Measurements from ENCODE around the gene PDLIM5. TPM values are rescaled to one million over a fixed set of nuclear protein-coding genes. Genes with fewer than 3 reads are reported as not detected.
"Not testable (repeated sequence)": the region's sequence is repeated elsewhere in the genome, so short reads cannot be mapped to it uniquely, and the experiment has no call there.

The PDLIM5 gene
- total RNA-seq, 2 donors from 2014 or later: 17.6 to 21.4 TPM

GRCh38 chr4:94475050-94475449 is 23.3 kb downstream of the PDLIM5 start:
- ATAC-seq (replicated peaks in 1 of 2): no peak
- no peak overlapping the region for H3K27ac Mint-ChIP-seq
- no peak for DNase-seq
- peaks cover 2 to 3% of the 10 kb centered on the region in 2 donors for H3K36me3 Mint-ChIP-seq (ENCODE audit: insufficient read depth in 2 of 2)
- H3K9me3 Mint-ChIP-seq: peaks cover 0 to 2% of the 10 kb centered on the region in 2 donors
- H3K27me3 Mint-ChIP-seq (ENCODE audit: low read depth): no peaks in the 10 kb centered on the region
- no peaks in the 10 kb centered on the region for H3K4me1 Mint-ChIP-seq (ENCODE audit: low read depth)
- H3K4me3 Mint-ChIP-seq: no peak overlapping the region

- Mint-ChIP-seq H3K27ac (no peak overlapping the region), H3K9me3 (peaks cover 0 to under 1% of the 10 kb centered on the region in 2 donors), H3K4me3 (no peak overlapping the region), H3K27me3 (ENCODE audit: low read depth) (no peaks in the 10 kb centered on the region), H3K4me1 (ENCODE audit: low read depth) (no peaks in the 10 kb centered on the region), H3K36me3 (ENCODE audit: insufficient read depth in 2 of 2) (peaks cover 0 to under 1% of the 10 kb centered on the region in 2 donors)
- ATAC-seq (replicated peaks in 1 of 2) (no peak), DNase-seq (no peak)
Observed at GRCh38 chr4:94475794-94476193, 24.1 kb downstream of the PDLIM5 start.

GRCh38 chr4:94477227-94477626 is 25.5 kb downstream of the PDLIM5 start:
- H3K4me3 Mint-ChIP-seq: no peak overlapping the region
- no peaks in the 10 kb centered on the region for H3K27me3 Mint-ChIP-seq (ENCODE audit: low read depth)
- H3K9me3 Mint-ChIP-seq: no peaks in the 10 kb centered on the region
- H3K4me1 Mint-ChIP-seq (ENCODE audit: low read depth): no peaks in the 10 kb centered on the region
- DNase-seq: no peak
- H3K27ac Mint-ChIP-seq: no peak overlapping the region
- ATAC-seq (replicated peaks in 1 of 2): no peak
- H3K36me3 Mint-ChIP-seq (ENCODE audit: insufficient read depth in 2 of 2): no peaks in the 10 kb centered on the region

GRCh38 chr4:94478805-94479204 is 27.1 kb downstream of the PDLIM5 start:
- not testable (repeated sequence) for ATAC-seq (replicated peaks in 1 of 2); H3K36me3 Mint-ChIP-seq (ENCODE audit: insufficient read depth in 2 of 2); H3K27ac Mint-ChIP-seq; H3K4me3 Mint-ChIP-seq; H3K27me3 Mint-ChIP-seq (ENCODE audit: low read depth); H3K9me3 Mint-ChIP-seq; DNase-seq; H3K4me1 Mint-ChIP-seq (ENCODE audit: low read depth)

GRCh38 chr4:94479358-94480141 is 27.8 kb downstream of the PDLIM5 start:
- no peak for ATAC-seq (replicated peaks in 1 of 2)
- Mint-ChIP-seq H3K9me3 (no peaks in the 10 kb centered on the region), H3K4me1 (ENCODE audit: low read depth) (peaks cover 2% of the 10 kb centered on the region), H3K27me3 (ENCODE audit: low read depth) (no peaks in the 10 kb centered on the region), H3K4me3 (no peak overlapping the region), H3K27ac (no peak overlapping the region), H3K36me3 (ENCODE audit: insufficient read depth in 2 of 2) (no peaks in the 10 kb centered on the region)
- DNase-seq: no peak

GRCh38 chr4:94480362-94480951 is 28.7 kb downstream of the PDLIM5 start:
- DNase-seq (no peak), ATAC-seq (replicated peaks in 1 of 2) (no peak)
- H3K4me1 Mint-ChIP-seq (ENCODE audit: low read depth): peaks cover 6% of the 10 kb centered on the region
- H3K9me3 Mint-ChIP-seq: no peaks in the 10 kb centered on the region
- no peaks in the 10 kb centered on the region for H3K36me3 Mint-ChIP-seq (ENCODE audit: insufficient read depth in 2 of 2)
- H3K4me3 Mint-ChIP-seq: no peak overlapping the region
- no peaks in the 10 kb centered on the region for H3K27me3 Mint-ChIP-seq (ENCODE audit: low read depth)
- H3K27ac Mint-ChIP-seq: no peak overlapping the region

- H3K36me3 Mint-ChIP-seq (ENCODE audit: insufficient read depth in 2 of 2): no peaks in the 10 kb centered on the region
- H3K9me3 Mint-ChIP-seq: no peaks in the 10 kb centered on the region
- peaks cover 6% of the 10 kb centered on the region for H3K4me1 Mint-ChIP-seq (ENCODE audit: low read depth)
- no peaks in the 10 kb centered on the region for H3K27me3 Mint-ChIP-seq (ENCODE audit: low read depth)
- ATAC-seq (replicated peaks in 1 of 2) (no peak), DNase-seq (no peak)
- no peak overlapping the region for H3K4me3 Mint-ChIP-seq
- no peak overlapping the region for H3K27ac Mint-ChIP-seq
Observed at GRCh38 chr4:94483895-94484294, 32.2 kb downstream of the PDLIM5 start.

- Mint-ChIP-seq H3K27ac (no peak overlapping the region), H3K4me3 (no peak overlapping the region), H3K36me3 (ENCODE audit: insufficient read depth in 2 of 2) (no peaks in the 10 kb centered on the region), H3K9me3 (no peaks in the 10 kb centered on the region), H3K27me3 (ENCODE audit: low read depth) (no peaks in the 10 kb centered on the region), H3K4me1 (ENCODE audit: low read depth) (peaks cover 6% of the 10 kb centered on the region)
- DNase-seq (no peak), ATAC-seq (replicated peaks in 1 of 2) (no peak)
Observed at GRCh38 chr4:94484818-94485217, 33.1 kb downstream of the PDLIM5 start.

GRCh38 chr4:94486372-94486801 is 34.6 kb downstream of the PDLIM5 start:
- Mint-ChIP-seq H3K27ac (no peak overlapping the region), H3K4me3 (no peak overlapping the region), H3K9me3 (no peaks in the 10 kb centered on the region), H3K27me3 (ENCODE audit: low read depth) (no peaks in the 10 kb centered on the region), H3K4me1 (ENCODE audit: low read depth) (peaks cover 6% of the 10 kb centered on the region), H3K36me3 (ENCODE audit: insufficient read depth in 2 of 2) (no peaks in the 10 kb centered on the region)
- DNase-seq (no peak), ATAC-seq (replicated peaks in 1 of 2) (no peak)

GRCh38 chr4:94488670-94489069 is 36.9 kb downstream of the PDLIM5 start:
- Mint-ChIP-seq H3K36me3 (ENCODE audit: insufficient read depth in 2 of 2) (no peaks in the 10 kb centered on the region), H3K27me3 (ENCODE audit: low read depth) (no peaks in the 10 kb centered on the region), H3K4me1 (ENCODE audit: low read depth) (peaks cover 6% of the 10 kb centered on the region), H3K9me3 (no peaks in the 10 kb centered on the region), H3K27ac (no peak overlapping the region), H3K4me3 (no peak overlapping the region)
- DNase-seq (no peak), ATAC-seq (replicated peaks in 1 of 2) (no peak)

- no peak overlapping the region for H3K4me3 Mint-ChIP-seq
- peaks cover 6% of the 10 kb centered on the region for H3K4me1 Mint-ChIP-seq (ENCODE audit: low read depth)
- H3K9me3 Mint-ChIP-seq: no peaks in the 10 kb centered on the region
- H3K36me3 Mint-ChIP-seq (ENCODE audit: insufficient read depth in 2 of 2): no peaks in the 10 kb centered on the region
- ATAC-seq (replicated peaks in 1 of 2): no peak
- H3K27me3 Mint-ChIP-seq (ENCODE audit: low read depth): no peaks in the 10 kb centered on the region
- no peak for DNase-seq
- no peak overlapping the region for H3K27ac Mint-ChIP-seq
Observed at GRCh38 chr4:94489098-94489497, 37.4 kb downstream of the PDLIM5 start.

- ATAC-seq (replicated peaks in 1 of 2): no peak
- H3K4me3 Mint-ChIP-seq: no peak overlapping the region
- no peak overlapping the region for H3K27ac Mint-ChIP-seq
- H3K36me3 Mint-ChIP-seq (ENCODE audit: insufficient read depth in 2 of 2): no peaks in the 10 kb centered on the region
- H3K9me3 Mint-ChIP-seq: no peaks in the 10 kb centered on the region
- no peaks in the 10 kb centered on the region for H3K4me1 Mint-ChIP-seq (ENCODE audit: low read depth)
- no peak for DNase-seq
- H3K27me3 Mint-ChIP-seq (ENCODE audit: low read depth): no peaks in the 10 kb centered on the region
Observed at GRCh38 chr4:94490437-94490836, 38.7 kb downstream of the PDLIM5 start.

GRCh38 chr4:94491322-94491721 is 39.6 kb downstream of the PDLIM5 start:
- Mint-ChIP-seq H3K27ac (no peak overlapping the region), H3K4me1 (ENCODE audit: low read depth) (no peaks in the 10 kb centered on the region), H3K36me3 (ENCODE audit: insufficient read depth in 2 of 2) (no peaks in the 10 kb centered on the region), H3K9me3 (no peaks in the 10 kb centered on the region), H3K27me3 (ENCODE audit: low read depth) (no peaks in the 10 kb centered on the region), H3K4me3 (no peak overlapping the region)
- DNase-seq: no peak
- ATAC-seq (replicated peaks in 1 of 2): no peak

GRCh38 chr4:94495408-94495807 is 43.7 kb downstream of the PDLIM5 start:
- no peaks in the 10 kb centered on the region for H3K36me3 Mint-ChIP-seq (ENCODE audit: insufficient read depth in 2 of 2)
- no peaks in the 10 kb centered on the region for H3K27me3 Mint-ChIP-seq (ENCODE audit: low read depth)
- no peaks in the 10 kb centered on the region for H3K9me3 Mint-ChIP-seq
- DNase-seq (no peak), ATAC-seq (replicated peaks in 1 of 2) (no peak)
- H3K27ac Mint-ChIP-seq: no peak overlapping the region
- no peak overlapping the region for H3K4me3 Mint-ChIP-seq
- H3K4me1 Mint-ChIP-seq (ENCODE audit: low read depth): no peaks in the 10 kb centered on the region

All from activated T-cell treated with anti-CD3 and anti-CD28 coated beads, Interleukin-2, amount 50 U/mL, for 72 hours (primary cell).